Stomach (tissue), 4 donors: ENCODE results near the gene ZBTB17.

Experiments
- CTCF ChIP-seq, 7 experiments: fragments of 450-650 bp in 4 of 7; fragments of 200-600 bp in 3 of 7; sonication (generic) in 3 of 7; IDR thresholded peaks; one replicate each; pipeline ENCODE4 v1.5.1; 2016 to 2019; ENCODE audit warnings: antibody characterized with exemption in 7 of 7, control low read depth in 2 of 7, mild to moderate bottlenecking in 1 of 7
- POLR2A ChIP-seq, 4 donors: fragments of 450-650 bp; IDR thresholded peaks; one replicate each; pipeline ENCODE4 v1.6.1; 2016; ENCODE audit warnings: antibody characterized with exemption in 4 of 4, control low read depth in 2 of 4, mild to moderate bottlenecking in 1 of 4, moderate library complexity in 1 of 4

DNA sequence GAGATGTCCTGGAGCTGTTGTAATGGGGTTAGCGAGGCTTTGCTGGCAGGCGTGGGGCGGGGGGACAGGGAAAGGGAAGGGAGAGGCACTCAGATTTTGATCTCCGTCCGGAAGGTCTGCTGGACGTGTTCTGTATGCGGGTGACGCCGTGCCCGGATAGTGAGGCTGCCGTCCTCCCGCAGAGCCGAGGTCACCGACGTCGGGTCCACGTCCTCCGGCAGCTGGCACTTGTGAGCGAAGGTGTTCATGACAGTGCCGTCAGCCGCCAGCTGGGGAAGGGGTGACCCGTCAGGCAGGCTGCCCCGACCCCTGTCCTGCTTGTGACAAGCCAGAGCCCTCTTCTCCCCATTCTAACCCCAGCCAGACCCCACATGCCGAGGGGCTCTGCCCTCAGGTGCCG lies 39.6 kb upstream of the ZBTB17 start:
- TF ChIP-seq CTCF (IDR thresholded peaks at IDR 0.05) = no peak
- no peak for TF ChIP-seq POLR2A (IDR thresholded peaks at IDR 0.05)
